Kidney capillary endothelial cell (primary cell): ENCODE results near the gene PGS1.

ENCODE experiments used
- DNase-seq: peaks from one replicate; pipeline ENCODE4 v3.0.0-alpha.2; 2018; ENCODE audit warnings: low spot score

The PGS1 gene

GRCh38 chr17:78347453-78347852 lies 31.0 kb upstream of the PGS1 start:
- DNase-seq, result no peak

- DNase-seq, result no peak
Observed at GRCh38 chr17:78348055-78348770, 30.2 kb upstream of the PGS1 start.

- no peak for DNase-seq
Observed at GRCh38 chr17:78349891-78350642, 28.4 kb upstream of the PGS1 start.

GRCh38 chr17:78351449-78352006 lies 26.9 kb upstream of the PGS1 start:
- no peak for DNase-seq

- DNase-seq, result no peak
Observed at GRCh38 chr17:78353834-78354233, 24.6 kb upstream of the PGS1 start.

GRCh38 chr17:78355045-78355641 lies 23.3 kb upstream of the PGS1 start:
- DNase-seq, result no peak

- no peak for DNase-seq
Observed at GRCh38 chr17:78355701-78356100, 22.7 kb upstream of the PGS1 start.

GRCh38 chr17:78356101-78356713 lies 22.2 kb upstream of the PGS1 start:
- DNase-seq, result no peak

- no peak for DNase-seq
Observed at GRCh38 chr17:78357177-78357586, 21.3 kb upstream of the PGS1 start.

- DNase-seq, result no peak
Observed at GRCh38 chr17:78357672-78358537, 20.5 kb upstream of the PGS1 start.

- no peak for DNase-seq
Observed at GRCh38 chr17:78358538-78359320, 19.7 kb upstream of the PGS1 start.

- no peak for DNase-seq
Observed at GRCh38 chr17:78359321-78359996, 19.0 kb upstream of the PGS1 start.

- peak; percentile 95 for DNase-seq
Observed at GRCh38 chr17:78359997-78360370, 18.5 kb upstream of the PGS1 start, which contains the start of gene SOCS3. TSS of gene SOCS3 (minus strand) at chr17:78360077. CDS start at chr17:78359095, 982 bp downstream.

GRCh38 chr17:78360371-78361224 lies 17.9 kb upstream of the PGS1 start:
- DNase-seq, result peak; percentile 86

- DNase-seq, result no peak
Observed at GRCh38 chr17:78361225-78361701, 17.2 kb upstream of the PGS1 start.

- DNase-seq, result no peak
Observed at GRCh38 chr17:78362232-78362631, 16.2 kb upstream of the PGS1 start.

- no peak for DNase-seq
Observed at GRCh38 chr17:78362671-78363070, 15.8 kb upstream of the PGS1 start.

- no peak for DNase-seq
Observed at GRCh38 chr17:78364436-78365281, 13.8 kb upstream of the PGS1 start.
